HUDEP-2 (cell line): ENCODE measurements around the gene AKAIN1.

Experiments used
- DNase-seq, 76 experiments: peaks; one replicate each; lab custom pipeline; 2025; ENCODE audit not compliant: unreplicated experiment in 76 of 76; lab: John Stamatoyannopoulos, UW

AKAIN1 gene

GRCh38 chr18:5164903-5165302 lies 32.2 kb downstream of the AKAIN1 start:
- DNase-seq, result no peak

DNA sequence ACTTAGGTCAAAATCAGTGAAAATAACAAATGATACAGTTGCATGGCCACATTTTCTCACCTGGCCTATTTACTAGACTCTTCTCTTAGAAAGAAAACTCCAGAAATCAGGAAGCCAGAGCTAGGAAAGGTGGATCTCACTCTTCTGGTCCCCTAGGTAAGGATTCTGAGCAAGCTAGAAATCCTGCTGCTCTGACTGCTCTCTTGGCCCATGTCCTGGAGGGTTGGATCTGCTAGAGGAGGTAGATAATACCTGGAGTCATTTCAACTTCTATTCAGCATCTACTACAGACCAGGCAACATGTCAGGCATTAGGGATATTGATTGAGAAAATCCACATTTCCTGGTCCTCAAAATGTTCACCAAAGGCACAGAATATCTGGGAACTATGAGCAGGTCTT lies 34.9 kb downstream of the AKAIN1 start:
- no peak for DNase-seq

DNA sequence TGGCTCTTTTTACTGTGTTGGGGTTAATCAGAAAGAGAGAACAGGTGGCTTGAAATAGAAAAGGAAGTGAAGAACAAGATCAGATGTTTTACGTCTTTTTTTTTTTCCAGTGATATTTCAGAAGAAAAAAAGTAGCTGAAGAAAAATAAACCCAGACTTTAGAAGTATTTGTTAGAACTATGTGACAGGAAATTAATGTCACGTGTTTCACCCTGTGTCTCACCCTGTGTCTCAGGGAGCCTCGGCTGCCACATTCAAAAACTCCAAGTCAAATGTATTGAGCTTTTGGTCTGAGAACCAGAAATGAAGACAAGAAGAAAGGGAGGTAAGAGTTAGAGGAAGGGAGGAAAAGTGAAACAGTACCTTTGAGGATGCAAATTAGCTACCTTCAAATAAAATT lies 38.0 kb downstream of the AKAIN1 start:
- DNase-seq, result no peak

DNA sequence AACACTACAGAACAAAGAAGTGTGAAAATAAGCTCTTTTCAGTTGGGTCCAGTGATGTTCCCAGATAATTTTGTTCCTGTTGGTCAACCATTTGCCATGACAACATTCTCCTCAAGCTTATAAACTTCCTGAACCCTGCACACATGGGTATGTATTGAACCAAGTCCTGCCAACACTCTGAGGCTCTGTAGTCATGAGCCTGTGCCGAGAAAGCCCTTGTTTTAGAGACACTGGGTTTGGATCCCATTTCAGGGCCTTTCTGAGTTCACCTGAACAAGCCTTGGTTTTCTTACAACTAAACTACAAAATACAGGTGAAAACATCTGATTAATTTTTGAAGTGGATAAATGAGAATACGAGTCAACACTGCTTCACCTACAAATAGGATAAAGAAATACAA lies 38.5 kb downstream of the AKAIN1 start:
- DNase-seq, result no peak

- no peak for DNase-seq
These were observed 38.9 kb downstream of the AKAIN1 start for GRCh38 chr18:5158172-5158571.

GRCh38 chr18:5155907-5156287 lies 41.2 kb downstream of the AKAIN1 start:
- DNase-seq, result no peak

DNA sequence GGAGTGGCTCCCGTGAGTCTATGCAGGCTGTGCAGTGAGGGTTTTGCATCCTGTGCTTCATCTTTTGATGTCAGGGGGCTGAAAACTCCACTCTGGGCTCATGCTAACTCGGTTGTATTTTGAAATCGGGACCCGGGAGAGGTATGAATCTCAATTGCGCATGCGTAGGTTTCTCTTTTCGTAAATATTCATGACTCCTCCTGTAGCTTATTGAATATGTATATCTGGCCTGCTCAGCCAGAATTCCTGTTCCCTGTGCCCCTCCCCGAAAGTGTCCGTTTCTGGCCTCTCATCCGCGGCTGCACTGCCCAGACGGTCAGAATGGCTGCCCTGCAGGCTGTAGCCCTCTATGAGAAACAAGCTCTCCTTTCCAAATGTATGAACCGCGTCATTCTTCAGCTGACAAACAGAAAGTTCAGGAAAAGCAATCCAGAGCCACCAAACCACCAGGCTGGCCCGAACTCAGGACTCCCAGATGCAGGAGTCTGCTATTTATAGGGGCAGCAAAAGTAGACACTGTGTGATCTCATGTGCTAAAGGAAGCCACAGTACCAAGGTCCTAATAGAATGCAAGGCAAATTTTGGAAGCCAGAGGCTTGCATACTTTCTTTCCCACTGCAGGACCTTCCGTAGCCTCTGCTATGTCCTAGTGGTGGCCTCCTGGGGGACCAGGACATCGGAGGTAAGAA lies 41.7 kb downstream of the AKAIN1 start:
- DNase-seq, result no peak

DNA sequence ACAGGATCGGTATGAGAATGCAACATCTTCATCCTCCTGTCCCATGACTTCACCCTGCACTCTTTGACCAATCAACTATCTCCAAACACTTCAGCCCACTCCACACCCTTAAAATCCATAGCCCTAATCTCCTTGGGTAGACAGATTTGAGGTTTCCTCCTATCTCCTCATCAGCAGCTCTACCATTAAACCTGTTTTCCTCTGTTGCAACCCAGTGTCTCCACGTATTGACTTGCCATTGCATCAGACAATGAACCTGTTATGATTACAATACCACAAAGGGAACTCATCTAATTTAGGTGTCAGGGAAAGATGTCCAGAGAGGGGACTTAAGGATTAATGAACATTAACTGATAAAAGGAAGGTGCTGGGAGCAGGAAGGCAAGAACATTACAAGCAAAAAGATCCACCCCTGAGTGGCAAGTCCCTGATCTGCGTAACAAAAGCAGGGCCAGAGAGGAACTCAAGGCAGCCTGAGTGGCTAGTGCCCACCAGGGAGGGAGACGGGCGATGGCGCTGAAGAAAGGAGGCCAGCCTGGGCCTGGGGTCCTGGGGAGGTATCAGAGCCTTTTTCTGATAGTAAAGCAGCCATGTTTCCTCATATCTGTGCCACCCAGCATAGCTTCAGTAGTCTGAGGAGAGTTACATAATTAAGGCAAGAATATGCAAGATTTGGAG lies 44.6 kb downstream of the AKAIN1 start:
- DNase-seq, result no peak

- no peak for DNase-seq
These were observed 46.2 kb downstream of the AKAIN1 start for GRCh38 chr18:5150894-5151293.

- DNase-seq, result no peak
These were observed 51.0 kb downstream of the AKAIN1 start for GRCh38 chr18:5146093-5146492.

- DNase-seq, result no peak
These were observed 51.8 kb downstream of the AKAIN1 start for GRCh38 chr18:5145168-5145825.

DNA sequence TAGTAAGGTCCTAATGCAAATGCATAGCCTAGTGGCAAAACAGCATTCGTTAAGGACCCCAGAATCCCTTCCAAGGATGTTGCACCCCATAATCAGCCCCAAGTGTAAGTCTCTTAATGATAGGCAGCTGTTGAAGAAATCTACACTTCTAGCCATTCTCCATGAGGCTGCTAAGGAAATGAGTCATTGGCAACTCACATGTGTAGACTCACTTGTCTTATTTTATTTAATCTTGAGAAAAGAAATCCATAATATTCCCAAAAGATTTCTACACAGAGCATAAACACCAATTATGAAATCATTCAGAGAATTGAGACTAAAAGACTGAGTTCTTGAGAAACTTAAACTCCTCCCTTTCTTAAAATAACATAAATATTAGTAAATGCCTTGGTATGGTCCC lies 52.4 kb downstream of the AKAIN1 start:
- DNase-seq, result no peak

GRCh38 chr18:5142859-5143258 lies 54.2 kb downstream of the AKAIN1 start:
- DNase-seq, result no peak

DNA sequence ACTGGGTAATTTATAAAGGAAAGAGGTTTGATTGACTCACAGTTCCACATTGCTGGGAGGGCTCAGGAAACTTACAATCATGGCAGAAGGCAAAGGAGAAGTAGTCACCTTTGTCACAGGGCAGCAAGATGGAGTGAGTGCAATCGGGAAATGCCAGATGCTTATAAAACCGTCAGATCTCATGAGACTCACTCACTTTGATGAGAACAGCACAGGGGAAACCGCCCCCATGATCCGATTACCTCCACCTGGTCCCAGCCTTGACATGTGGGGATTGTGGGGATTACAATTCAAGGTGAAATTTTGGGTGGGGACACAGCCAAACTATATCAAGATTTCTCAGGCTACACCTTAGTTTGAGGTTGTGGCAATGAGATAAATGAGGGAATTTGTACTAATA lies 54.9 kb downstream of the AKAIN1 start:
- no peak for DNase-seq

DNA sequence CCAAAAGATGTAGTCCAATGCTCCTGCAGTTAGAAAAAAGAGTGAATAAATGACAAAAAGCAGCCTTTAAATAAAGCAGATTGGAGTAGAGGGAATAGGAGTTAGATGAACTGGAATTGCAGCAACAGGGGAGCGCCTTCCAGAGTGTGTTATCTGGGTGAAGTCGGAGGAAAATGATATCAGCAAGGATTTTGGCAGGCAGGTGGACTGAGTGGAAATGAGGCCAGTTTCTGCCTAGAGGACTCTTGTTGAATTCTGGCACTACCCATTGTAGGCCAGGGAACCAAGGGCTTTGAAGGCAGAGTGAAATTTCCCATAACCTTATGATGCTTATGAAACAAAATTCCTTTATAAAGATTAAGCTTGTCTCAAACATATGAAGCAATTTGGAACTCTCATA lies 59.8 kb downstream of the AKAIN1 start:
- DNase-seq, result no peak

DNA sequence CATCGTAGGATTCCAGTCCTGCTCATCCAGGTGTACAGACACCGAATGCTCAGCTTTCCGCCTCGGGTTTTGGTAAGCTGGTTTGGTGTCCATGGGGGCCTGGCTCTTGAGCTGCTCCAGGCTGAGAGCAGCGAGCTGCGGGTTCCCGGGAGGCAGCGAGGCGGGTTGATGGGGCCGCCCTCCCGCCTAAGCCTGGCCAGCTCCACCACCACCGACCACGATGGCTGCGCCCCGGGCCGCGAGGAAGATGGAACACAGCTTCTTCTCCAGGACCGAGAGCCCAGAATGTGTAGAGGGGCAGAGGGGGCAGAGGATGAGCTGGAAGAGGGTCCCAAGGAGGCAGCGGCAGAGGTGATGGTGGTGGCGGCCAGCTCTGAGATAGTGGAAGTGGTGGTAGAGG lies 64.1 kb downstream of the AKAIN1 start:
- no peak for DNase-seq

GRCh38 chr18:5122272-5122671 lies 74.8 kb downstream of the AKAIN1 start:
- no peak for DNase-seq

GRCh38 chr18:5110266-5110665 lies 86.8 kb downstream of the AKAIN1 start:
- DNase-seq, result no peak

DNA sequence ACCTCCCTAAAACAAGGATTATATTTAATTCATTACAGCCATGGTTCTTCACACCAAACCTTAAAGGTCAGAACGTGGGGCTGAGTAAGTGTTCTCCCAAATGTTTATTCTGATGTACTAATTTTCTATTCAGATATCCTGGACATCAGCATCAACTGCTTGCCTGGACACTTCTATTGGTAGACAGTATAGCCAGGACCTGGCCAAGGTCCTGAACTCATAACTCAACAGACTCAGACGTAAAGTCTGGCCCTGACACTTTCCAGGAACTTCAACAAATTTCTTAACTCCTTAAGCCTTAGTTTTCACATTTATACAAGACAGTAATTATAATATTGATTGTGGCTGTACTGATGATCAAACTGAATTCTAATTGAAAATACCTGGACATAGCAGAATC lies 89.1 kb downstream of the AKAIN1 start:
- peak in 1 of 76 experiments; percentile 3 for DNase-seq

GRCh38 chr18:5106730-5107129 lies 90.3 kb downstream of the AKAIN1 start:
- DNase-seq, result peak in 2 of 76 experiments; percentile 2 to 14

GRCh38 chr18:5104246-5104645 lies 92.8 kb downstream of the AKAIN1 start:
- DNase-seq, result no peak

DNA sequence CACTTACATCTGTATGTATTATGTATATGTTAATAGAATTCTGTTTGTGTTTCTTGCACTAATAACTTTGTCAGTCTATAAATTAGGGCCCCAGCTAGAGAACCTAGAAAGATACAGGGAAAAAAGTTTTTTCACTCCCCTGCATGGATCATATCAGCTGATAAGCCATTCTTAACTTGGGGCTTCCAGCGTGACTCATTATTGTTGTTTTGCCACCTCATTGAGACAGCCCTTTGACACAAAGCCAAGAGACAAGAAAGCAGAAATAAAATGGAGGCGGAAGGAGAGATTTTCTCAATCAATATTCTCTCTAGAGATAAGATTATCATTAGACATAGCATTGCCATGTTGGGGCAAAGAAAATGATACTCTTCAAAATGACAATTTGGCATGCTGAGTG lies 93.4 kb downstream of the AKAIN1 start:
- peak in 9 of 76 experiments; percentile 0 to 29 (median 11) for DNase-seq
